T-helper 1 cell (primary cell): ENCODE measurements around the gene DLL1.

ENCODE experiments used
- DNase-seq, 5 donors: peaks; one replicate each; pipeline ENCODE4 v3.0.0-alpha.2; 2012 to 2020

Gene DLL1

GRCh38 chr6:170248861-170249600 lies 41.8 kb downstream of the DLL1 start:
- DNase-seq: no peak

GRCh38 chr6:170248111-170248805 lies 42.6 kb downstream of the DLL1 start:
- no peak for DNase-seq

DNA sequence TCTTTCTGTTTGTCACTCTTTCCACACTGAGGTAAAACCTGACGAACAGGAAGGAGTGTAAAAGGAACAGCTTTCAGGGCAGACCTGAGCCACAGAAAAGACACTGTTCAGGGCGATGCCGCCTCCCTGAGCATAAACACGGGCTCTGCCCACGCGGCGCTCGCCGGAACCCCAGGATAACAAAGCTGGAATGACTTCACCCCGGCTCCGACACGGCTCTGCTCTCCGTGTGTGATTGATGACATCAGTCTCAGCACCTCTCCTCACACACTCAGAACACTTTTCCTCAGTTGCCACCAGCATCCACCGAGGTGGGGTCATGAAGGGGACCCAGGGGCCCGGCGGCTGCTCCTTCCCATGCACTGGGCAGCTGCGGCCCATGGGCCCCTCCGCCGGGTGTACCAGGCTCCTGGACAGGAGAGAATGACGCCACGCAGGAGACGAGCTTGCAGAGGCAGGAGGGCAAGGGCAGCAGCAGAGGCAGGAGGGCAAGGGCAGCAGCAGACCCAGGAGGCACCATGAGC lies 43.6 kb downstream of the DLL1 start:
- DNase-seq: no peak

DNA sequence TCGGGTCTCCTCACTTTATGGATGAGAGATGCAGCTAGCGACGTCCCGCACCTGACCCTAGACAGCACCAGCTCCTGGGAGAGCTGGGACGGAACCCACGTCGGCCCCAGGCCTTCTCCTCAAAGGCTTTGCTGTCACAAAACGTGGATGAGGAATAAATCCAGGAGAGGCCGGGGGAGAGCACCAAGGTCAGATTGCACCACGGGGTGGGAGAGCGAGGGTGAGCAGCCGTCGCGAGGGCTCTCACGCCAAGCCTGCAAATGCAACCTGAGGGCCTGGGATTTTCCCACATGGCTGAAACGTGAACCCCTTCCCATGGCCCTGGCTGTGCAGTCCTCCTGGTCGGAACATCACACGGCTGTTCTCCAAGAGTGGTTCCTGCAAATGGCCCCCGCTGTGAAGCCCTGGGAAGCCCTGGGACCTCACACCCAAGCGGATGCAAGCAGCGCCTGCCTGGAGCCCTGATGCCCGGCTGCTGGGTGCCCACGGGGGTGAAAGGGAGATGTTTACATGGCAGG lies 45.3 kb downstream of the DLL1 start:
- no peak for DNase-seq

DNA sequence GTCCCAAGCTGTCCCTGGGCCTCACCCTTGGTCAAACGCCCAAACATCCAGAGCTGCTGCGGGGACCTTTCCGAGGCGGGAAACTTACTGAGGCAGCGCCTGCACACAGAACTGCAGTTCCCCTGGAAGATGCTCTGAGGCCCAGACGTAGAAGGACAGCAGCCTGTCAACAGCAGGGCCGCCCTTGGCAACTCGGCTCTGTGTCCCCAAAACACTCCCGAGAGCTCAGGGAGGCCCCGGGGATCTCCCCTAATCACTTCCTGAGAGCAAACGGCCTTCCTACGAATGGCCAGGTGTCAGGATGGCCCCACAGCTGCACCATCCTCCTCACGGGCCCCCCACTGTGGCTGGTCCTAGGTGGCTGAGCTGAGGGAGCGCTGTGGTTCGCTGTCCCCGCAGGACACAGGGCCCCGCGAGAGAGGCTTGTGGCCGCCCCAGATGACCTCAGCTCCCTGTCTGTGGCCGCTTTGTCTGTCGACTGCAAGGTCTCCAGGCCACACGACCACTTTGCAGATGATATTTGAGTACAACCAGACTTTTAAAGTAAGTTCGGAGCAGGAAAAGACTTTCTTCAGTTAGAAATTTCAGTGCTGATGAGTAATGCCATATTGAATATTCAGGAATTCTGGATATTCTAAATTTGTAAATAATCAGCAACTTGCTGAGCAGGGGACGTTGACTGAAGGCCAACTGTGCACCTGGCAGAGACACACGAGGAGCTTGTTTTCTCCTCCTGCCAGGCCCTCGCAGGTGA lies 46.0 kb downstream of the DLL1 start:
- DNase-seq: no peak

- DNase-seq: no peak
Measured at GRCh38 chr6:170243791-170244291, 47.0 kb downstream of the DLL1 start.

- DNase-seq: no peak
Measured at GRCh38 chr6:170243386-170243785, 47.5 kb downstream of the DLL1 start.

DNA sequence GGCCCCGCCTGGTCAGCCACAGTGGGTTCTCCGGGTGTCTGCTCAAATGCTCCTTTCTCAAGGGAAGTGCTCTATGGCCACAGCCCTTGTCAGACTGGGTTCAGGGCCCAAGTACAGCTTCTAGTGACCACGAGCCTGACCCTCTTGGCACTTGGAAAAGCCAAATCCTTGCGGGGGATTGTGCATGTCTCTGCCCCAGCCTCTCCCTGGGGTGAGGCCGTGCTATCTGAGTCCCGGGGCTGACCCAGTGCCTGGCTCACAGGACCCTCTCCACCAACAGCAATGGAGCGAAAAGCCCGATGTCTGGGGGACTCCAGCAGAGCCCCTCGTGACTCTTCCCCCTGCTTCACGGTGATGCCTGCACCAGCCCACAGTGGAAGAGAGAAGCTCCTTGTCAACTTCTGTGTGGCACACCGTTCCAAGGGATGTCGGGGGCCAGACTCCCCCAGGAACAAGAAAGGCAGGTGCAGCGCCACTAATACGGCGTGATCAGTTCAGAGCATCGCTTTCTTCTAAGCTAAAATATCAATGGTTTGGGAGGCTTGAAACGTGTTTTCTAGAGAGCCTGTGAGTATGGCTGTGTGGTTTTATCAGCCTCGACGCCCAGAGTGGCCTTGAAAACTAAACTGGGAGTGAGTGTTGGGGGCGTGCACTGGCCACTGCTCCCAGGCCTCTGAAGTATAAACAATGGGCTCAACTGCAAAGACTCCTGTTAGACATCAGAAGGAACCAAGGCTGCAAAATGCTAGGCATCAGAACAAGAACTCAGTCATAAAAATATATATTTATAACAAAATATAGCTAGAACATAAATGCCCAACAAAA lies 51.9 kb downstream of the DLL1 start:
- no peak for DNase-seq

DNA sequence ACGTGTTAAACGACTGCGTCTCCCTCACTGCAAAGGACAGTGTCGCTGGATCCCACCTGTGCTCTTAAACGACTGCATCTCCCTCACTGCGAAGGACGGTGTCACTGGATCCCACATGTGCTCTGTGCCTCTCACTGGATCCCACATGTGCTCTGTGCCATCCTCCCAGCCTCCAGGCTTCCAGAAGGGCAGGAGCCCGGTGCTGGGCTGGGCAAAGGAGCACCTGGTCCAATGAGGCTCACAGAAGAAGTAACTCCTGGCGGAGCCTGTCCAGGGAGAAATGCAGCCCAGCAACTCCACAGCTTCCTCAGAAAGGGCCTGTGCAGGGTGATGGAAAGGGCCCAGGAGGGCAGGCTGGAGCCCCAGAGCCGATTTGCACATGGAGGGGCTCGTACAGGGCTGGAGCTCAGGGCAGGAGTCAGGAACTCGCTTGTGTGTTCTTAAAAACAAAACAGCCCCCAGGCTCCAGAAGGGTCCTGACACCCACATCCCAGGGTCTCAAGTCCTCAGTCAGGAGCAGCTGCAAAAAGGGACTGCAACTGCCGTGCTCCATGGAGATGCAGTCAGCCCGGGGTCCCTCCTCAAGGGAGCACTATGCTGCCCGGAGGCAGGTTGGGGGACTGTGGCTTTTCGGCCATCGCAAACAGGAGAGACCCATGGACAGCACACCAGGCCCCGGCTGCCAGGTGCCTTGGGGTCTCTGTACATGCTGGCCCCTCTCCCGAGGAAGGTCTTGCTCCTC lies 52.7 kb downstream of the DLL1 start:
- DNase-seq: no peak

DNA sequence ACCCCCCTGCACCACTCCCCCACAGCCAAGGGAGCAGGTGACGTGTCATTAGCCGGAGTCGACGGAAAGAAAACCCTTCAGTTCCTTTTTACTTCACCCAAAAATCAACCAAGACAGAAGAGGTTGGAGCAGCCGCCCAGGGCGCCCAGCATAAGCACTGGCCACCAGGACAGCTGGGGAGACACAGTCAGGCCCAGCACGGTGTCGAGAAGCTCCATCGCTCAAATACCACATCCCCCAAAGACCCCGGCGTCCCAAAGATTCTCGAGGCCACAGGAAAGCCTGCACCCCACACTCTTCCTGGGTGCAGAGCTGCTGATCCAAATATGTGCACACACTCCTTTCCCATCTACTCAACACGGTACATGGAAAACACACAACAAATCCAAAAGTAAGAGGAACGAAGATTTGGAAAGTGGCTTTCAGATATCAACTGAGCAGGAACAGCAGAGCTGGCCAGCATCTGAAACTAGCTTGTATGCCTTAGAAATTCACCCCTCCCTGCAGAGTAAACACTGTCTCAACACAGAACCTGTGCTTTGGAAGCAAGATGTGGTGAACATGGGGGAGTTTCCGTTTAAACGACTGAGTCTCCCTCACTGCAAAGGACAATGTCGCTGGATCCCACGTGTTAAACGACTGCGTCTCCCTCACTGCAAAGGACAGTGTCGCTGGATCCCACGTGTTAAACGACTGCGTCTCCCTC lies 54.6 kb downstream of the DLL1 start:
- DNase-seq: no peak

DNA sequence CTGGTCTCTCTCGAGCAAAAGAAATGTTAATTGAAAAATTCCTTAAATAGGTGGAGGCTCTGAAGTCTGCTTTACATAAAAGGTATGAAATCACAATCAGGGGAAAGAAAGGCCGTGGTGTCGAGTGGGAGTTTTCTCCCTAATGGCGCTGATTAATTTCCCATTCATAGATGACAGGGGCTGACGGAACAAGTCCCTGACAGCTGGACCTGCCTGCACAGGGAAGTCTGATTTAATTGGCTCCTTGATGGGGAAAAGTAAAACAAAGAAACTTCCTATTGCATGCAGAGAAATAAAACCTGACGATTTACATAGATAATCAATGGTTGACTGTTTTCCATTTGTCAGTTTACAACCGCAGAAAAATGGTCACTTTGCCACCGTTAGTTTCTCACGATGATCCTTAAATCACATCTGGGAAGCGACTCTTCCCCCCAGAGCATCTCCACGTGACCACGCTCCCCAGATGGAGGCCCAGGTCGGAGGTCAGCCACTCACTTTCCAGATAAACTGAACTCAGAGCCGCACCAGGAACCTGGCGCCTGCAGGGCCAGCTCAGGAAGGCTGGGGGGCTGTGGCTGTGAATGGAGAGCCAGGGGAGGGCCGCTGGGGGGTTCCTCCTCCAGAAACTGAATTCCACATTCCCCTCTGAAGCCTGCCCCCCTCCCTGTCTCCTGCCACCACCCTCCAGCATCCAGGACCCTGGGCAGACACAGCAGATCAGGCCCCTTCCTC lies 55.3 kb downstream of the DLL1 start:
- no peak for DNase-seq

- no peak for DNase-seq
Measured at GRCh38 chr6:170234419-170234818, 56.5 kb downstream of the DLL1 start.

DNA sequence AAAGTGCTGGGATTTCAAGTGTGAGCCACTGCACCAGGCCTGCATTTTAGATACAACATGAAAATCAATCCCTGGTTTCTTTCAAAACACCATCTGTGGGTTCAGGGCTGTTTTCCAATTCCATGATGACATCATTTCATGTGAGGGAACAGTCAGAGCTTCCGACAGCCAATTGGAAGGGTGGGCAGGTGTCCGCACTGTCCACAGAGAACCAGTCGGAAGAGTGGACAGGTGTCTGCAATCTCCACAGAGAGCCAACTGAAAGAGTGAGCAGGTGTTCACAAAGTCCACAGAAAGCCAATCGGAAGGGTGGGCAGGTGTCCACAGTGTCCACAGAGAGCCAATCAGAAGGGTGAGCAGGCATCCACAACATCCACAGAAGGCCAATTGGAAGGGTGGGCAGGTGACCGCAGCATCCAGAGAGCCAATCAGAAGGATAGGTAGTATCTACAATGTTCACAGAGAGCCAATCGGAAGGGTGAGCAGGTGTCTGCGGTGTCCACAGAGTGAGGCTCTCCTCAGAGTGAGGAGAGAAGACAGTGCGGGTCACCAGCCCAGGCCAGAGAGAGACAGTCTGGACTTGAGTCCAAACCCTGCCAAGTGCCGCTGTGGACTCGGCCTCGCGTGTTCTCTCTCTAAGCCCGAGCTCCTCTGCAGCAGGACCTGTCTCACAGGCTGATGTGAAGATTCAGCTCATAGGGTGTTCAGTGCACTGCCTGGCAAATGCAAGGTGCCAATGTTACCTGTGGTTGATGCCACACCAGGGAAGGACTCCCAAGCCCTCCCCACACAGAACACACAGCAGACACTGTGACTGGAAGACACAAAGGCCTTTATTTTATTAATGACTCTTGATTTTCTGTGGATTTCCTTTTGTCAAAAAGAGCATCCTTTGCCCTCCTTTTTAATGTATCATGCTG lies 57.3 kb downstream of the DLL1 start:
- no peak for DNase-seq
